GM23338 (cell line): ENCODE measurements around the gene RPS6KA5.
"Not testable (repeated sequence)": the region's sequence is repeated elsewhere in the genome, so short reads cannot be mapped to it uniquely, and the experiment has no call there.

ENCODE experiments used
- CREB1 ChIP-seq: fragments of 250-450 bp; sonication (Bioruptor Pico); IDR thresholded peaks from 2 replicates; pipeline ENCODE4 v1.5.0; 2020; ENCODE audit warnings: low read depth, mild to moderate bottlenecking, moderate library complexity
- EZH2 ChIP-seq: fragments of 200-600 bp; sonication (generic); IDR thresholded peaks from one replicate; pipeline ENCODE4 v1.8.0; 2017; ENCODE audit warnings: antibody characterized with exemption, mild to moderate bottlenecking, low read depth; ENCODE audit not compliant: unreplicated experiment
- EZH2phosphoT487 ChIP-seq: fragments of 200-600 bp; sonication (generic); IDR thresholded peaks from one replicate; pipeline ENCODE4 v1.8.1; 2018; ENCODE audit warnings: antibody characterized with exemption; ENCODE audit not compliant: unreplicated experiment
- POLR2AphosphoS5 ChIP-seq: IDR thresholded peaks from 2 replicates; pipeline ENCODE4 v1.6.1; 2016; ENCODE audit warnings: antibody characterized with exemption, low read depth
- ZNF114 ChIP-seq: fragments of 250-450 bp; sonication (Bioruptor Pico); IDR thresholded peaks from 2 replicates; pipeline ENCODE4 v1.5.0; 2020; ENCODE audit warnings: mild to moderate bottlenecking, moderate library complexity
- ZNF331 ChIP-seq: fragments of 250-450 bp; sonication (Bioruptor Pico); IDR thresholded peaks from 2 replicates; pipeline ENCODE4 v1.5.0; 2020; ENCODE audit warnings: low read depth, mild to moderate bottlenecking, moderate library complexity
- TF ChIP-seq, protein P1 (sequence below), 2 experiments: fragments of 200-600 bp in 1 of 2; sonication (generic) in 1 of 2; conservative IDR thresholded peaks; 2 replicates each; pipeline versions ENCODE4 v1.5.1 to v1.6.1; 2016 to 2017; ENCODE audit warnings: antibody characterized with exemption in 2 of 2, low read depth in 2 of 2, mild to moderate bottlenecking in 2 of 2, moderate library complexity in 1 of 2
- TF ChIP-seq, protein P2 (sequence below): IDR thresholded peaks from one replicate; pipeline ENCODE4 v1.6.1; 2018; ENCODE audit warnings: antibody characterized with exemption; ENCODE audit not compliant: unreplicated experiment

DNA sequence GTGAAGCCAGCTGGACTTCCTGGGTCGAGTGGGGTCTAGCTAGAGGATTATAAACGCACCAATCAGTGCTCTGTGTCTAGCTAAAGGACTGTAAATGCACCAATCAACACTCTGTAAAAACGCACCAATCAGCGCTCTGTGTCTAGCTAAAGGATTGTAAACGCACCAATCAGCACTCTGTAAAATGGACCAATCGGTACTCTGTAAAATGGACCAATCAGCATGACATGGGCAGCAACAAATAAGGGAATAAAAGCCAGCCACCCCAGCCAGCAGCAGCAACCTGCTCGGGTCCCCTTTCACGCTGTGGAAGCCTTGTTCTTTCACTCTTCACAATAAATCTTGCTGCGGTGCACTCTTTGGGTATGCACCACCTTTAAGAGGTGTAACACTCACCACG is 26.1 kb downstream of the RPS6KA5 start:
- TF ChIP-seq ZNF114 (CRISPR knock-in tag); ZNF331 (CRISPR knock-in tag); POLR2AphosphoS5; EZH2; EZH2phosphoT487; CREB1 (CRISPR knock-in tag): not testable (repeated sequence)
- TF ChIP-seq, protein P1, sequence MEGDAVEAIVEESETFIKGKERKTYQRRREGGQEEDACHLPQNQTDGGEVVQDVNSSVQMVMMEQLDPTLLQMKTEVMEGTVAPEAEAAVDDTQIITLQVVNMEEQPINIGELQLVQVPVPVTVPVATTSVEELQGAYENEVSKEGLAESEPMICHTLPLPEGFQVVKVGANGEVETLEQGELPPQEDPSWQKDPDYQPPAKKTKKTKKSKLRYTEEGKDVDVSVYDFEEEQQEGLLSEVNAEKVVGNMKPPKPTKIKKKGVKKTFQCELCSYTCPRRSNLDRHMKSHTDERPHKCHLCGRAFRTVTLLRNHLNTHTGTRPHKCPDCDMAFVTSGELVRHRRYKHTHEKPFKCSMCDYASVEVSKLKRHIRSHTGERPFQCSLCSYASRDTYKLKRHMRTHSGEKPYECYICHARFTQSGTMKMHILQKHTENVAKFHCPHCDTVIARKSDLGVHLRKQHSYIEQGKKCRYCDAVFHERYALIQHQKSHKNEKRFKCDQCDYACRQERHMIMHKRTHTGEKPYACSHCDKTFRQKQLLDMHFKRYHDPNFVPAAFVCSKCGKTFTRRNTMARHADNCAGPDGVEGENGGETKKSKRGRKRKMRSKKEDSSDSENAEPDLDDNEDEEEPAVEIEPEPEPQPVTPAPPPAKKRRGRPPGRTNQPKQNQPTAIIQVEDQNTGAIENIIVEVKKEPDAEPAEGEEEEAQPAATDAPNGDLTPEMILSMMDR (conservative IDR thresholded peaks at IDR 0.05; ENCODE audit: low read depth in 2 of 2) = not testable (repeated sequence)
- TF ChIP-seq, protein P2, sequence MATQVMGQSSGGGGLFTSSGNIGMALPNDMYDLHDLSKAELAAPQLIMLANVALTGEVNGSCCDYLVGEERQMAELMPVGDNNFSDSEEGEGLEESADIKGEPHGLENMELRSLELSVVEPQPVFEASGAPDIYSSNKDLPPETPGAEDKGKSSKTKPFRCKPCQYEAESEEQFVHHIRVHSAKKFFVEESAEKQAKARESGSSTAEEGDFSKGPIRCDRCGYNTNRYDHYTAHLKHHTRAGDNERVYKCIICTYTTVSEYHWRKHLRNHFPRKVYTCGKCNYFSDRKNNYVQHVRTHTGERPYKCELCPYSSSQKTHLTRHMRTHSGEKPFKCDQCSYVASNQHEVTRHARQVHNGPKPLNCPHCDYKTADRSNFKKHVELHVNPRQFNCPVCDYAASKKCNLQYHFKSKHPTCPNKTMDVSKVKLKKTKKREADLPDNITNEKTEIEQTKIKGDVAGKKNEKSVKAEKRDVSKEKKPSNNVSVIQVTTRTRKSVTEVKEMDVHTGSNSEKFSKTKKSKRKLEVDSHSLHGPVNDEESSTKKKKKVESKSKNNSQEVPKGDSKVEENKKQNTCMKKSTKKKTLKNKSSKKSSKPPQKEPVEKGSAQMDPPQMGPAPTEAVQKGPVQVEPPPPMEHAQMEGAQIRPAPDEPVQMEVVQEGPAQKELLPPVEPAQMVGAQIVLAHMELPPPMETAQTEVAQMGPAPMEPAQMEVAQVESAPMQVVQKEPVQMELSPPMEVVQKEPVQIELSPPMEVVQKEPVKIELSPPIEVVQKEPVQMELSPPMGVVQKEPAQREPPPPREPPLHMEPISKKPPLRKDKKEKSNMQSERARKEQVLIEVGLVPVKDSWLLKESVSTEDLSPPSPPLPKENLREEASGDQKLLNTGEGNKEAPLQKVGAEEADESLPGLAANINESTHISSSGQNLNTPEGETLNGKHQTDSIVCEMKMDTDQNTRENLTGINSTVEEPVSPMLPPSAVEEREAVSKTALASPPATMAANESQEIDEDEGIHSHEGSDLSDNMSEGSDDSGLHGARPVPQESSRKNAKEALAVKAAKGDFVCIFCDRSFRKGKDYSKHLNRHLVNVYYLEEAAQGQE = not testable (repeated sequence)
